H7 (cell line): Measurements from ENCODE around the gene CHGA. TPM values are rescaled to one million over a fixed set of nuclear protein-coding genes. Genes with fewer than 3 reads are reported as not detected.

Experiments used
- DNase-seq: peaks from one replicate; pipeline ENCODE4 v3.0.0; 2012
- H3K27me3 ChIP-seq: 2 replicates; pipeline ENCODE4 v1.6.0; 2011; ENCODE audit warnings: mild to moderate bottlenecking, low read length; ENCODE audit not compliant: control insufficient read depth, insufficient read depth
- H3K36me3 ChIP-seq: replicated peaks from 2 replicates; pipeline ENCODE4 v1.5.1; 2011; ENCODE audit warnings: low read length; ENCODE audit not compliant: control insufficient read depth, insufficient read depth
- H3K4me3 ChIP-seq: 2 replicates; pipeline ENCODE4 v1.5.1; 2011; ENCODE audit warnings: low read depth, mild to moderate bottlenecking, control low read depth, low read length, moderate library complexity; ENCODE audit not compliant: insufficient read depth
- total RNA-seq: library from RNA; depleted of rRNA; stranded (reverse); fragments of >200 nt; shearing (Covaris generic); gene quantifications from 2 replicates; pipeline ENCODE4 v1.2.3, GENCODE V29; 2014; rRNA removed

CHGA gene, protein sequence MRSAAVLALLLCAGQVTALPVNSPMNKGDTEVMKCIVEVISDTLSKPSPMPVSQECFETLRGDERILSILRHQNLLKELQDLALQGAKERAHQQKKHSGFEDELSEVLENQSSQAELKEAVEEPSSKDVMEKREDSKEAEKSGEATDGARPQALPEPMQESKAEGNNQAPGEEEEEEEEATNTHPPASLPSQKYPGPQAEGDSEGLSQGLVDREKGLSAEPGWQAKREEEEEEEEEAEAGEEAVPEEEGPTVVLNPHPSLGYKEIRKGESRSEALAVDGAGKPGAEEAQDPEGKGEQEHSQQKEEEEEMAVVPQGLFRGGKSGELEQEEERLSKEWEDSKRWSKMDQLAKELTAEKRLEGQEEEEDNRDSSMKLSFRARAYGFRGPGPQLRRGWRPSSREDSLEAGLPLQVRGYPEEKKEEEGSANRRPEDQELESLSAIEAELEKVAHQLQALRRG
- 13.0 and 20.6 TPM in 2 replicates for total RNA-seq

DNA sequence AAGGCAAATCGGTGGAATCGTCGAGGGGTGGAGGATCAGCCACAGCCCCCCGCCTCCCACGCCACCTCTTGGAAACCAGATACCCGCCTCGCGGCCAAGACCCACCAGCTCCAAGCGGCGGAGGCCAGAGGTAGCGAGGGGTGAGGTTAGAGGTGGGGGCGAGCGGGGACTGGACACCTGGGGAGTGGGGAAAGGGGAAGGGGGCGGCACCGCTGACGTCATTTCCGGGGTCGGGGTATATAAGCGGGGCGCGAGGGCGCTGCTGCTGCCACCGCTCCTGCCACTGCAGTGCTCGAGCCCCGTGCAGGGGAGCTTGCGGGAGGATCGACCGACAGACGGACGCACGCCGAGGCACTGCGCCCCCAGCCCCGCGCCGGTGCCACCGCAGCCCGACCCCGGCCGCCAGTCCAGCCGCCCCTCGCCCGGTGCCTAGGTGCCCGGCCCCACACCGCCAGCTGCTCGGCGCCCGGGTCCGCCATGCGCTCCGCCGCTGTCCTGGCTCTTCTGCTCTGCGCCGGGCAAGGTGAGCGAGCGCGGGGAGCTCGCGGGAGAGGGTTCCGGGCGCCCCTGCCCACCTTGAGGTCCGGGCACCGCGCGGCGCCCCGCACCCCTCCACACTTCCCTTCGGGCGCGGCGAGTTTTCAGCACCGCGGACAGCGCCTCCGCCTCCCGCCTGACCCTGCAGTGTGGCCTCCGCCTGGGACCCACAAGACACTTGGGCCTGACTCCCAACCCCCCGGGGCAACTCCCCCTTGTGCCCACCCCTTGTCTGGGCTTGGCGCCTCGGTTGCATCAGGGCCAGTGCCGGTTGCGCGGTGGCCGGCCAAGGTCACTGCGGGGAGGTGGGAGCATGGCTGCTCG is at the start of gene CHGA:
CHGA (plus strand) TSS at position 268 of the 861 bp plus-strand sequence; CDS start at position 478, 210 bp downstream.
- peak within 1 kb of the TSS; percentile 54 for H3K4me3 ChIP-seq
- peaks cover 2% of the 10 kb centered on the region for H3K27me3 ChIP-seq
- peak; percentile 97 for DNase-seq
- H3K36me3 ChIP-seq, result no peaks in the 10 kb centered on the region

DNA sequence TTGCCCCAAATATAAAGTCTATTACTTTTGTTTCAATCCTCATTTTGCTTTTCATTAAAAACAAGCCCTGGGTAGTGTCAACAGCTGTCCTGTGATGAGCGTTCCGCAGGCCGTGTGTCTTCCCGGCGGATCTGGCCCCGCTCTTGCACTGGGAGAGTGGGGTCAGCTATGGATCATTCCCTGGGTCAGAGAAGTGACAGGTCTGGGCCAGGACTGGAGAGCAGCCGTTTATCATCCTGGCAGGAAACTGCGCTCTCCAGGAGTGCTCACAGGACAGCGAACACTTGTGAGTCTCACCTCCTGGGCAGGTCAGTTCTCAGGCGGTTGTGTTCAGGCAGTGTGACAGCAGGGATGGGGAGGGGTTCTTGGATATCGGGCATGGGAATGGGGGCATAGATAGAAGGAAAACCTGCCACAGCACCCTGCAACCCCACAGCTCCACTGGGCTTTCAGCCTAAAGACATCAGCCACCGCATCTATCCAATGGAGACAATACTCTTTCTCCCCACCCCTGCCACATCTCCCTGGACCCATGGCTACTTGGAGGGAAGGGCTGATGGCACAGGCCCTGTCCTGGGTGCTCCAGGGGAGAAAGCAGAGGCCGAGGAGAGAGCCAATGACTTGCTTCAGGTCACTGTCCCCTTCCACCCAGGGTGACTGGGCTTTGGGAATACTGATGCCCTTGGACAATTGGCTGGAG is 47.8 kb upstream of the CHGA start:
- H3K36me3 ChIP-seq, result no peaks in the 10 kb centered on the region
- no peak overlapping the region for H3K4me3 ChIP-seq
- no peak for DNase-seq
- H3K27me3 ChIP-seq, result no peaks in the 10 kb centered on the region

DNA sequence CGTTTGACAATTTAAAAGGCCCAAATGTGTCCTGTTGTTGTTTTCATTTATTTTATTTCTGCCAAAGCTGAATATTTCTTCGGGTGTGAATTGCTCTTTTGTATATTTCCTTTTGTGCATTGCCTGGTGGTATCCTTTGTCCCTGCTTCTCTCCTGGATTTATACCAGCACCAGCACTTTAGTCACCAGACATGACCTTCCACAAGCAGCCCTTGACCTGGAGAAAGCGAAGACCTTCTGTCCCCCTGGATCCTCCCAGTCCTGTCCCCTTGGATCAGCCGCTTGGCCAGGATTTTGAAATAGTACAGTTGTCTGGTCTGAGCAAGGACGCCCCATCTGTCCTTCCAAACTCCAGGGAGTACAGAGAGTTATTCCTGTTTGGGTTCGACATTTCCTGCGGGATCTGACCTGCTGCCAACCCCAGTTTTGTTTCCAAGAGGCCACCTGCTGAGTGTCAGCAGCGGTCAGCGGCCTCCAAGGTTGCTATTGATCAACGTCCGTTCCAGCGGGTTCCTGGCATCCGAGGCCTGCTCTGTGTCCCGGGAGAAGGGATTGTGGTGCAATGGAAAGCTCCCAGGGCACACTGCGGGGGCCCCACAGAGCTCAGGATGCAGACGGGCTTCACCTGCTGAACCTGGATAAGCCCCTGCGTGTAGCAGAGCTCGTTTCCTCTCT is 45.1 kb upstream of the CHGA start:
- Histone ChIP-seq H3K4me3 (no peak overlapping the region), H3K36me3 (no peaks in the 10 kb centered on the region), H3K27me3 (no peaks in the 10 kb centered on the region)
- DNase-seq, result peak; percentile 62

DNA sequence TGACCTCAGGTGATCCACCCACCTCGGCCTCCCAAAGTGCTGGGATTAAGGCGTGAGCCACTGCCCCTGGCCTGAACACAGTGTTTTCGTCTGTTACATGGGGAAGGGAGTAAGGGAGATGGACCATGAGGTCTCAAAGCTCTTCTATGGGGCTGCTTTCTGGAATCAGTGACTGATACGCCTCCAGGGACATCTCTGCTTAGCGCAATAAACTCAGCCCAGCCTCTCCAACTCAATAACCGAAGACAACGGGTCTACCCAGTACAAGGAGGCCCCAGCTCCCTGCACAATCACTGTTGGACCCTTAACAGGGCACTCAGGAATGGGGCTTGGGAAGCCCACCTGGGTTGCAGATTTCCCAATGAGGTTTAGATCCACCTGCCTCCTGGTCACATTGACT is 42.6 kb upstream of the CHGA start:
- no peak overlapping the region for H3K4me3 ChIP-seq
- no peak for DNase-seq
- H3K36me3 ChIP-seq, result no peaks in the 10 kb centered on the region
- H3K27me3 ChIP-seq, result no peaks in the 10 kb centered on the region

DNA sequence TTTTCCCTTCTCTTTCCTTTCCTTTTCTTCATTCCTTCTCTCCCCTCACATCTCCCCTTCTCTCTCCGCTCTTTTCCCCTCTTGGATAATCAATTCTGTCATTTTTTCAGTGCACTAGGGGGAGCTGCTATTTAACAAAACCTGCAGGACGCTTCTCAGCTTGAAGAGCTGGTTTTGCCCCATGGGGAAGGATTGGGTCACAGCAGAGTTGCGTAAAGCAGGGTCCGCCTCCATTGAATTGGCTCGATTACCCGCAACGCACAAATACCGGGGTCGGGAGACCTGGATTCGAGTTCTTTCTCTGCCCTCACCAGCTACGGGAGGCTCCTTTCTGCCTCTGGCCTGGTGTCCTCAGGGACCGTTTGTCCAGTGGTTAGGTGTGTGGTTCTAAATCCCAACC is 42.1 kb upstream of the CHGA start:
- peak; percentile 80 for DNase-seq
- no peaks in the 10 kb centered on the region for H3K27me3 ChIP-seq

DNA sequence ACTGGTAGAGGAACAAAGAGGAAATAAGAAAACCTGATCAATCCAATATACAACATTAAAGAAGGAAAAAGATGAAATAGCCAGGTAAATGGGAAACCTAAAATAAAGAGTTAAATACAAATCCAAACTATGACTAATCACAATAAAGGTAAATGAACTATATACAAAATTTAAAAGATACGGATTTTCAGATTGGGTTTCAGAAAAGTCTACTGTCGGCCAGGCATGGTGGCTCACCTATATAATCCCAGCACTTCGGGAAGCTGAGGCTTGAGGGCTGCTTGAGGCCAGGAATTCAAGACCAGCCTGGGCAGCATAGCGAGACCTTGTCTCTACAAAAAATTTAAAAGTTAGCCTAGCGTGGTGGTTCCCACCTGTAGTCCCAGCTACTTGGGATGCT is 39.9 kb upstream of the CHGA start:
- Histone ChIP-seq H3K36me3 (no peaks in the 10 kb centered on the region), H3K27me3 (no peaks in the 10 kb centered on the region), H3K4me3 (no peak overlapping the region)
- no peak for DNase-seq

More for the DNA sequence above, 42.1 kb upstream of the CHGA start:
- H3K36me3 ChIP-seq, result no peaks in the 10 kb centered on the region
- no peak overlapping the region for H3K4me3 ChIP-seq

DNA sequence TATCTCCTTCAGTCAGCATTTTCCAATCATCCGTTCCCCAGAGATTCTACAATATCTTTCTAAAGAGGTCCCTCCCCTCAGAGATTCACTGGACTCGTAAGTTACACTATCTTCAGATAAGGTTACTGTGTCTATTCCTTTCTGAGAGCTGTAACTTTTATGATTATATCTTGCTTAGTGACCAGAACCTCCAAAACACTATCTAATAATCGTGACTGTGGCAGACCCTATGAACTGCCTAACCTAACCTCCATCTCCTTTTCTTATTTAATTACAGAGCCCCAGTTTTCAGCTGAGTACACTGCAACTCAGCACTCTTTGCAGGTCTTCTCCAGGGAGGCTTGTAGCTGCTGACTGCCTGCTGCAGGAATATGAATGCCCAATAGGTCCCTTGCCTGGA is 38.5 kb upstream of the CHGA start:
- H3K36me3 ChIP-seq, result no peaks in the 10 kb centered on the region
- H3K27me3 ChIP-seq, result no peaks in the 10 kb centered on the region; the same call in 1 of the 2 replicates
- no peak for DNase-seq
- no peak overlapping the region for H3K4me3 ChIP-seq

DNA sequence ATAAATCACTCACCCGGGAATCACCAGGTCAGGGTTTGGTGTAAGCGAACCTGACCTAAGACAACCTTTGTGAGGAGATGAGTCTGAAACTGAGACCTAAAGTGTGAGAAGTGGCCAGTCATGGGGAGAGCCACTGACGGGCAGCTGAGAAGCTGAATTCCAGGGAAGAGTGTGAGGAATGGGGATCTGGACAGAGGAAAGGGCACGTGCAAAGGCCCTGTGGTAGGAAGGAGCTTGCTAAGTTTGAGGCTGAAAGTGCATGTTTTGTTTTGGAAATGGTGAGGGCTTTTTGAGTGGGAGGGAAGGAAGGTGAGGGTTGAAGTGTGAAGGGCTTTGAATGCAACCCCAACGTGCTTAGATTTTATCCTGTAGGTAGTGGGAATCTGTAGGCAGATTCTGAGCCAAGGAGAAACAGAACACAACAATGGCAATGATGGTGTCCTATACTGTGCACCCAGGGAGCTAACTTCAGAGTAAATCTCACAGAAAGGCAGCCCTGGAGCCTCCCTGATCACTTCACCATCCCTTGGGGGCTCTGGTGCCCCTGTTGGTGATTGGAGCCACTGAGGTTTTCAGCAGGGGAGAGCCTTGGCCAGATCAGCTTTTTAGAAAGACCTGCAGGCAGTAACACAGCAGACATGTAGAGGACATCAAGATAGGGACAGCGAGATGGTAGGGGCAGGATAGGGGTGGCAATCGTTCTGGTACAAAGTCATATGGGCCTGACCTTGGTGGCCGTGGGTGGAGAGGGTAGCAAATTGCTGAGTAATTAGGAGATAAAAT is 37.5 kb upstream of the CHGA start:
- Histone ChIP-seq H3K27me3 (no peaks in the 10 kb centered on the region; the same call in 1 of the 2 replicates), H3K4me3 (no peak overlapping the region), H3K36me3 (no peaks in the 10 kb centered on the region)
- no peak for DNase-seq

DNA sequence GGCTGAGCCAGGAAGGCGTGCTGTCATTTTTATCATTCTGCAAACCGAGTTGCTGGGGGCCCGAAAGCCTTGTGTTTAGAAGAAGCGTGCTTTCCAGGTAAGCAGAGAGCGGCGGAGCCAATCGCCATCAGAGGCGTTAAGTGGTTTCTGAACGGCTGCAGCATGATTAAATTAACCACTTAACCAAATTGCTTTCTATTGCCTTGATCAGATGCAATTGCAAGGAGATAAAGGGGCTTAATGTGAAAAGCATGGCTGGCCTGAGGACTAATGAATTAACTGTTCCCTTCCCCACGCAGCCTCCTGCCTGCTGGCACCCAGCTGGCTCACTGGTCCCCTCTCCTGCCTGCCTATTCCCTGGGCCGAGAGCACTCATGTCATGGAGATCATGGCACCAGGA is 36.6 kb upstream of the CHGA start:
- Histone ChIP-seq H3K4me3 (no peak overlapping the region), H3K27me3 (no peaks in the 10 kb centered on the region; the same call in 1 of the 2 replicates), H3K36me3 (no peaks in the 10 kb centered on the region)
- DNase-seq, result no peak

DNA sequence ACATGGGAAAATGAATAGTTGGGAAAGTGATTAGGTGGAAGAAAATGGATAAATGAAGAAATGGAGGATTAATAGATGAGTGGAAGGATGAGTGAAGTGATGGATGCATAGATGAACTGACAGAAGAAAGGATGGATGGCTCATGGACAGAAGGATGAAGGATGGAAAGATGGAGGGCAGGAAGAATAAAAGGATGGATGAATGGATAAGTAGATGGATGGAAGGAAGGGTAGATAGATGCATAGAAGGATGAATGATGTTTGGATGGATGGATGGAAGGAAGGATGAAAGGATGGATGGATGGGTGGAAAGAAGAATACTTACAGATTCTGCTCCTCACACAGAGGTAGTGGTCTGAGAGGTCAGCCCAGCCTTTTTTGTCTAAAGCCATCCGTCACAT is 35.8 kb upstream of the CHGA start:
- Histone ChIP-seq H3K27me3 (no peaks in the 10 kb centered on the region; the same call in 1 of the 2 replicates), H3K36me3 (no peaks in the 10 kb centered on the region), H3K4me3 (no peak overlapping the region)
- DNase-seq, result no peak

DNA sequence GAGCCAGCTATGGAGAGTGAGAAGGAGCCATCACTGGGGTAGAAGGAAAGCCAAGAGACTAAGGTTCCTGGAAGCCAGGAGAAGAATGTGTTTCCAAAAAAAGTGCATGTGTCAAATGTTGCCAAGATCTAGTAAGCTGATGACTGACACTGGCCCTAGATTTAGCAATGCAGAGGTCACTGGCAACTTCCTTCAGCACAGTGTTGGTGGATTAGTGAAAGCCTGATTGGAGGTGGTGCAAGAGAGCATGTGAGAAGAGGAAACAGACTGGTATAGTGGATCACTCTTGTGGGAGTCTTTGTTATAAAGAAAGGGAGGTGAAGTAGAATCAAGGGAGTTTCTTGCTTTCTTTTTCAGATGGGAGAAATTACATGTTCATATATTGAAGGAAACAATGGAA is 34.1 kb upstream of the CHGA start:
- Histone ChIP-seq H3K4me3 (no peak overlapping the region), H3K36me3 (no peaks in the 10 kb centered on the region)
- DNase-seq, result no peak

DNA sequence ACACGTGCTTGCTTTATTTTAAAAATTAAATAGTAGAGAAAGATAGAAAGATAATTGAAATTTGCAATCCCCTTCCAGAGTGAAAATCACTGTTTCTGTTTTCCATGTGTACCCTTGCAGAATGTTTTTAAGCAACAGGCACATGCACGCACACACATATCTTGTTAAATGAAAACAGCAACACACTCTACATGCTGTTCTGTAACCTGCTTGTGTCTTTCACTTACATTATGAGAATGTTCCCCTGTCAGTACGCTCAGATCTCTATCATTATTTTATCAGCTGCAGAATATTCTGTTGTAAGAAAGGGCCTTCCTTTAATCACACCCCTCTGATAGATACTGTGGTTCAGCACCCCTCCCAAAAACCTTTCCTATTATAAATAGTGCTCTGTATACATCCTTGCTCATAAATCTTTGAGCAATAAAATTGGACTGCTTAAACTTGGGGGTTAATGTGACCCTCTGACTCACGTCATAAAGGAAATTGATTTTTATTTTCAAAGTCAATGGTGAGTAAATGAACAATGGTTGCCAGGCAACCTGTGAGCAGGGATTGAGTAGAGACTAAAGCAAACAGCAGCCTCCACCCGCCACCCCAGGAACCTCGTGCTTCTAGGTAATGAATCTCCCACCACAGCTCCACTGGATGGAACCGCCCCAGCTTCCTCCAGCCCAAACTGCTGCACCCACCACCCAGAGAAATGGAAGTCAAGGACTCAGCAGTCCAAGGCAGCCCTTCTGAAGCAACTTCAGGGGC is 31.9 kb upstream of the CHGA start:
- Histone ChIP-seq H3K36me3 (no peaks in the 10 kb centered on the region), H3K27me3 (no peaks in the 10 kb centered on the region; the same call in 1 of the 2 replicates), H3K4me3 (no peak overlapping the region)
- DNase-seq, result no peak

More for the DNA sequence above, 34.1 kb upstream of the CHGA start:
- H3K27me3 ChIP-seq, result no peaks in the 10 kb centered on the region; the same call in 1 of the 2 replicates

DNA sequence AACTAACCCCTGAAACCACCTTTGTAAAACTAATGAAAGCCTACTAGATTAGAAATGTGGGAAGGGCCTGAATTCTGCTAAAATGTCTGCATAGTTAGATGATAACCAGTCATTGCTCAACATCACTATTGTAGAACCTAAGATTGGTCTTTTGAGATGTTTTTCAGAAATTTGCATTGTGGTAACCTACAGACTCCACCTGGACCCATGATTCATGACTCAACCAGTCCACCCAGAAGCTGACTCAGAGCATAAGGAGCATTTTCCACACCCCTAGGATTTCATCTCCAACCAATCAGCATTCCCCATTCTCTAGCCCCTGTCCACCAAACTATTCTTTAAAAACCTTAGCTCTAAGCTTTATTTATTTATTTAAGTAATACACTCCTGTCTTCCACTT is 30.4 kb upstream of the CHGA start:
- Histone ChIP-seq H3K36me3 (no peaks in the 10 kb centered on the region), H3K27me3 (no peaks in the 10 kb centered on the region; the same call in 1 of the 2 replicates), H3K4me3 (no peak overlapping the region)
- DNase-seq, result no peak
